ENCODE measurements around the gene VPS37B.

The VPS37B gene

DNA sequence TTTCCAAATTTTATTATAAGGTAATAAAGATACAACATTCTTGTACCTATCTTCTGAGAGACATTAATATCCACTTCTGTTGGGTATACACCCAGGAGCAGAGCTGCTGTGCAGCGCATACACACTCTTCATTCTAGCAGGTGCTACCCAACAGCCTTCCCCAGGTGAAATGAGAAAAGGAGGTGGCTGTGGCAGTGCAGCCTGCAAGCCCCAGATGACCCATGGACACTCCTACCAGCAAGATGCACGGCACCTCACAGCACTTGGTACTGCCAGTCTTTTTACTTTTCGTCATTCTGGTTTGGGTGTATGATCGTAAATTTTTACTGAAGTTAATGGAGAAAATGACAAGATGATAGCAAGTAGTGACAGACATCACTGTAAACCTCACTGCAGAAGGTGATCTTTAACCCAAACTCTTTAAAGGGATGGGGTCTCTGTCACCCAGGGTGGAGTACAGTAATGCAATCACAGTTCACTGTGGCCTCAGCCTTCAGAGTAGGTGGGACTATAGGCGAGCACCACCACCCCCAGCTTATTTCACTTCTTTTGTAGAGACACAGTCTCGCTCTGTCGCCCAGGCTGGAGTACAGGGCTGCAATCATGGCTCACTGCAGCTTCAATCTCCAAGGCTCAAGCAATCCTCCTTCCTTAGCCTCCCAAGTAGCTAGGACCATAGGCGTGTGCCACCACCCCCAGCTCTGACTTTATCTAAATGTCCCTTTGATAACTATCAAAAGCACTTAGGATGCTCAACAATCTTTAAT lies 26.5 kb downstream of the VPS37B start:
- H3K9ac ChIP-seq (ENCODE audit: low read length): no peak overlapping the region
- no peaks in the 10 kb centered on the region for H3K9me3 ChIP-seq (ENCODE audit: insufficient read depth, low read length)
- no peak overlapping the region for H3K27ac ChIP-seq (ENCODE audit: low read length)

DNA sequence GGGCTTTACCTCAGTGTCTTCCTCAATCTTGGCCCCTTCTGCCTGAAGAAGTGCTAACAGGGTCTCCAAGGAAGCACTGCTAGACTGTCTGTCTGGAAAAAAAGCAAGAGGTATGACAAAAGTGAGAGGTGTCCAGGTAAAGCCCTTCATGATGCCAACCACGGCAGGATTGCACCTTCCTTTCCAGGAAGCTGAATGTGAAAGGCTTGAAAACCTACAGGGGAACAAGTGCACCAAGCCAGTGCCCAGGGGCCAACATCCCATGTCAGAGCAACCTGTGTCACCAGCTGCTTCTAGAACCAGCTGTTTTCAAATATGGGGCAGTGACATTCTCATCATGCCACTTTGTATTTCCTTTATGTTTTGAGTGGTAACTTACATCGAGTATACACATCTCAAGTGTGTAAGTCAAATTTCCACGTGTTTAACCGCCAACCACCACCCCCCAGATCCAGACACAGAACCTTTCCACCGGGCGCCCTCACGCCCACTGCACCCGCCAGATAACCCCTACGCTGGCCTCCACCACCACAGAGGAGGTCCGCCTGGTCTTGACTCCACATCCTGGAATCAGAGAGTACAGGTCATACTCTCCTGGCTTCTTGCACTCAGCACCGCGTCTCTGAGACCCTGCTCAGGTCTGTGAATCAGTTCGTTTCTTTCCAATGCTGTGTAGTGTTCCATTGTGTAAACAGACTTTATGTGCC lies 27.3 kb downstream of the VPS37B start:
- H3K9ac ChIP-seq (ENCODE audit: low read length): no peak overlapping the region
- H3K4me1 ChIP-seq (ENCODE audit: low read length): peaks cover 13% of the 10 kb centered on the region
- no peak overlapping the region for H3K4me2 ChIP-seq (ENCODE audit: low read length)
- TF ChIP-seq, protein P1, sequence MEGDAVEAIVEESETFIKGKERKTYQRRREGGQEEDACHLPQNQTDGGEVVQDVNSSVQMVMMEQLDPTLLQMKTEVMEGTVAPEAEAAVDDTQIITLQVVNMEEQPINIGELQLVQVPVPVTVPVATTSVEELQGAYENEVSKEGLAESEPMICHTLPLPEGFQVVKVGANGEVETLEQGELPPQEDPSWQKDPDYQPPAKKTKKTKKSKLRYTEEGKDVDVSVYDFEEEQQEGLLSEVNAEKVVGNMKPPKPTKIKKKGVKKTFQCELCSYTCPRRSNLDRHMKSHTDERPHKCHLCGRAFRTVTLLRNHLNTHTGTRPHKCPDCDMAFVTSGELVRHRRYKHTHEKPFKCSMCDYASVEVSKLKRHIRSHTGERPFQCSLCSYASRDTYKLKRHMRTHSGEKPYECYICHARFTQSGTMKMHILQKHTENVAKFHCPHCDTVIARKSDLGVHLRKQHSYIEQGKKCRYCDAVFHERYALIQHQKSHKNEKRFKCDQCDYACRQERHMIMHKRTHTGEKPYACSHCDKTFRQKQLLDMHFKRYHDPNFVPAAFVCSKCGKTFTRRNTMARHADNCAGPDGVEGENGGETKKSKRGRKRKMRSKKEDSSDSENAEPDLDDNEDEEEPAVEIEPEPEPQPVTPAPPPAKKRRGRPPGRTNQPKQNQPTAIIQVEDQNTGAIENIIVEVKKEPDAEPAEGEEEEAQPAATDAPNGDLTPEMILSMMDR (IDR thresholded peaks at IDR 0.05; ENCODE audit: low read depth, low read length): no peak
- TF ChIP-seq EZH2phosphoT487 (IDR thresholded peaks at IDR 0.05; ENCODE audit: low read depth): no peak
- H3K79me2 ChIP-seq (ENCODE audit: low read length): no peaks in the 10 kb centered on the region
- no peak overlapping the region for H3K4me3 ChIP-seq (ENCODE audit: low read length)
- peaks cover 60% of the 10 kb centered on the region for H3K27me3 ChIP-seq (ENCODE audit: low read depth, low read length)
- no peaks in the 10 kb centered on the region; the same call in 1 of the 2 replicates for H4K20me1 ChIP-seq (ENCODE audit: insufficient read depth, low read length)
- H3K9me3 ChIP-seq (ENCODE audit: insufficient read depth, low read length): no peaks in the 10 kb centered on the region
- no peaks in the 10 kb centered on the region for H3K36me3 ChIP-seq (replicated peaks; ENCODE audit: low read depth, low read length)
- no peak overlapping the region for H3K27ac ChIP-seq (ENCODE audit: low read length)
- H2AFZ ChIP-seq (ENCODE audit: low read depth, low read length): no peak overlapping the region

More for the DNA sequence above, 26.5 kb downstream of the VPS37B start:
- no peaks in the 10 kb centered on the region for H3K36me3 ChIP-seq (replicated peaks; ENCODE audit: low read depth, low read length)
- no peaks in the 10 kb centered on the region; the same call in 1 of the 2 replicates for H4K20me1 ChIP-seq (ENCODE audit: insufficient read depth, low read length)
- H3K4me3 ChIP-seq (ENCODE audit: low read length): no peak overlapping the region
- H3K4me1 ChIP-seq (ENCODE audit: low read length): peaks cover 13% of the 10 kb centered on the region
- no peaks in the 10 kb centered on the region for H3K79me2 ChIP-seq (ENCODE audit: low read length)
- H2AFZ ChIP-seq (ENCODE audit: low read depth, low read length): no peak overlapping the region
- TF ChIP-seq, protein P1 (IDR thresholded peaks at IDR 0.05; ENCODE audit: low read depth, low read length): no peak
- TF ChIP-seq EZH2phosphoT487 (IDR thresholded peaks at IDR 0.05; ENCODE audit: low read depth): no peak
- H3K27me3 ChIP-seq (ENCODE audit: low read depth, low read length): peaks cover 68% of the 10 kb centered on the region
- no peak overlapping the region for H3K4me2 ChIP-seq (ENCODE audit: low read length)

DNA sequence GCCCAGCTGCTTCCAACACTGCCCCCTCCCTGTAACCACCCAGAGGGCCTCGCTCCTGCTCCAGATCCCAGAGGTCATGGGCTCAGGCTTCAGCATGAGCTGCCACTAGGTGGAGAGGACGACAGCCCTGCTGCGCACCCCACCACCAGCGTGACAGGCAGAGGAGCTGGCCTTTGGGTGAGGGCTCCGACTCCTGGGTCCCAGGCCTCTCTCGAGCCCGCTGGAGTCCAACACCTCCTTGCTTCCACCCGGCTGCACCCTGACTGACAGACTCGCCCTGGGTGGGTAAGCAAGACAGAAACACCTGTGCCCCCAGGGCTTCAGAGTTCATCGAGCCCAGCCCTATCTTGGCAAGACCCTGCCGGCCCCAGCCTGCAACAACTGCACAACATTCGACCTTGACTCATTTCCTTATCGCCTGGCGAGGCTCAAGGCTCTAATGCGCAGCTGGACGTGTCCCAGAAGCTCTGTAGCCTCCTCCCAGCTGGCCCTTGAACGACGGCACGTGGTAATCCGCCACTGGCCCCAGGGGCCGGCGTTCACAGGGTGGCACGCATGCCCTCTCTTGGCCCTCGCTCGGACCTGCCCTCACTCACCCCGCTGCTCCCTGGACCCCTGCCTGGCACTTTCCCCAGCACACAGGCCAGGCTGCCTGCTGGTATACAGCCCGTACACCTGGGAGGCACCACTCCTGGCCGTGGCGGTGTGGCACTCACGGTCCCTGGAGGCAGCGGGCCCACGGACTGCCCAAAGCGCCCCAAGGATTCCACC lies 28.0 kb downstream of the VPS37B start:
- no peak overlapping the region for H3K4me3 ChIP-seq (ENCODE audit: low read length)
- no peaks in the 10 kb centered on the region for H3K9me3 ChIP-seq (ENCODE audit: insufficient read depth, low read length)
- H3K36me3 ChIP-seq (replicated peaks; ENCODE audit: low read depth, low read length): no peaks in the 10 kb centered on the region
- H3K4me2 ChIP-seq (ENCODE audit: low read length): no peak overlapping the region
- peaks cover 53% of the 10 kb centered on the region for H3K27me3 ChIP-seq (ENCODE audit: low read depth, low read length)
- H2AFZ ChIP-seq (ENCODE audit: low read depth, low read length): no peak overlapping the region
- no peak overlapping the region for H3K27ac ChIP-seq (ENCODE audit: low read length)
- no peaks in the 10 kb centered on the region for H3K79me2 ChIP-seq (ENCODE audit: low read length)
- no peaks in the 10 kb centered on the region for H4K20me1 ChIP-seq (ENCODE audit: insufficient read depth, low read length)
- H3K4me1 ChIP-seq (ENCODE audit: low read length): peaks cover 13% of the 10 kb centered on the region
- no peak for TF ChIP-seq EZH2phosphoT487 (IDR thresholded peaks at IDR 0.05; ENCODE audit: low read depth)
- TF ChIP-seq, protein P1 (IDR thresholded peaks at IDR 0.05; ENCODE audit: low read depth, low read length): peak; percentile 25; the same call in 1 of the 2 replicates
- H3K9ac ChIP-seq (ENCODE audit: low read length): no peak overlapping the region
